ENCODE data around the gene ZSCAN29. TPM values are rescaled to one million over a fixed set of nuclear protein-coding genes. Genes with fewer than 3 reads are reported as not detected.

Gene ZSCAN29
- 12.0 and 19.3 TPM in 2 replicates for total RNA-seq

DNA sequence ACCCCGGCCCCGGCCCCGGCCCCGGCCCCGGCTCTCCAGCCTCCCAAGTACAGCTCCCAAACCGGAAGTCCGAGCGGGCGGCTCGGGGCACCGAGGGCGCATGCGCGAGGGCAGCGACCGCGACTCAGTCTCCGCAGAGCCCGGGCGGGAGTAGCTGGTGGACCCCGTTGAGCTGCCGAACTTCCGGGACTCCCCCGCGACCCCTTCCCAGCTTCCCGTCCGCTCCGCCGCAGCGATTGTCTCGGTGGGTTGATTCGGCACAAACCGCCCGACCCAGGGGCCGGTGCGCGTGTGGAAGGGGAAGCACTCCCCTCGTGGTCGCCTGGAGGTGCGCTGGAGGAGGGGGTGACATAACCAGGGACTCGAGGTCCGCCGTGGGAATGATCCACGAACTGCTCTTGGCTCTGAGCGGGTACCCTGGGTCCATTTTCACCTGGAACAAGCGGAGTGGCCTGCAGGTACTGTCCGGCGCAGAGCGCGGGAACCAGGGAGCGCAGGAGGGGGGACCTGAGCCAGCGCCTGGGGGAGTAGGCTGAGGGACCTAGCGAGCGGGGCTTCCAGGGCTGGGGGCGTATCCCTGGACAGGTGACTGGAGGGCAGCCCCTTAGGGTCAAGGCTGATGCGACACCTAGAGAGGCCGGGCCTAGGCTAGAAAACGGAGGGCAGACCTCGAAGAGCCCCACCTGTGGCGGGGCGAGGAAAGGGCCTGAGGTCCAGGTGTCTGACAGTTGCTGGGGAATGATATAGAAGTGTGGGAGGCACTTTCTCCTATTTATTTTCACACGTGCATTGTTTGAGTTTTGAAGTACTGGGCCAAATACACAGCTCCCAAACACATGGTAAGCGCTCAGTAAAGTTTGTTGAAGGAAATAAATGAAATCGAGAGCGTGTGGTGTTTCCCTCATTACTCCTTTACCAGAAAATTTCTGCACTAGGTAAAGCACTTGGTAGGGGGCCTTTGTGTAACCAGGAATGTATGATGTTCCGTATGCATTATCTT lies at the start of gene ZSCAN29, which contains the start of gene TUBGCP4:
Gene ZSCAN29 (minus strand): TSS at position 69 of the 1,000 bp plus-strand sequence. CDS start 1,130 bp downstream, outside the sequence.
Gene TUBGCP4 (plus strand): TSS at position 127 of the 1,000 bp plus-strand sequence. CDS start 254 bp downstream, at position 381.

DNA sequence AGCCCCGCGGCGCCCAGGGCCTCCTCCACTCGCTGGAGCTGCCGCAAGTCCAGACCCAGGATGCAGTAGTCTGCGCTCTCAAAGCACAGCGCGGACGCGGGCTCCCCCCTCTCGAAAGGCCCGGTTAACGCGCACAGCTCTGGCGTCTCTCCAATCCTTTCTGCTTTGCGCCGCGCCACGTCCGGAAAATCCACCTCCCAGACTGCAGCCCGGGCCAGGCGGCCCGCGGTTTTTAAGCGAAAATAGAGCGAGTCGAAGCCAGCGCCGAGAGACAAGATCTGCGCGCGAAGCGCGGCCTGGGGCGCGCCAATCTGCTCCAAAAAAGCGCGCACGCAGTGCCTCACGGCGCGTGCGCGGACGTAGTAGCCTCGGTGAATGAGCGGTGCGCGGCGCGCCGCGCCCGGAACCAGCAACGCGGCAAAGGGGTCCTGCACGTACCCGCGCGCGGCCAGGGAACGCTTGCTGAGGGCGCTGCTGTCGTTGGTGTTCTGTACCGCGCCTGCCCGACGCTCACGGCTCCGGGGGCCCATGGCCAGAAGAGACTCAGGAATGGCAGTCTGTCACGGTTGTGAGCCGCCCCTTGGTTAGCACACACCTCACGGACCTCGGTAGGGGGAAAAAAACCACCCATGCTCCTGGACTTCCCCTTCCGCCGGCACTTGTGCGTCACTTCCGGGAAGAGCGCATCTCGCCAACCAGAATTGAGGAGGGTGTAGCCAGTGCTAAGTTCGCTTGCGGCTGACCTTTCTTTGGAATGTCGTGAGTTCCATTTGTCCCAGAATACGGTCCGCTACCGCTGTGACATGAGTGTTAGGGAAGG lies 40.7 kb downstream of the ZSCAN29 start, which contains the start of gene LCMT2:
Gene LCMT2 (minus strand): TSS at position 614 of the 820 bp plus-strand sequence. CDS start 84 bp downstream, at position 530.

Other genes starting within 250 kb of the ZSCAN29 start
- gene TMEM62, start 237.5 kb downstream of the ZSCAN29 start, total RNA-seq = 12.0 and 27.4 TPM in 2 replicates
- gene CCNDBP1, start 185.6 kb downstream of the ZSCAN29 start, total RNA-seq = 68.4 and 97.1 TPM in 2 replicates
- not detected in 2 replicates for gene EPB42, start 150.0 kb downstream of the ZSCAN29 start, total RNA-seq
- not detected in 2 replicates for gene TGM5, start 104.1 kb downstream of the ZSCAN29 start, total RNA-seq
- not detected in 2 replicates for gene TGM7, start 68.8 kb downstream of the ZSCAN29 start, total RNA-seq
- 4.2 and 6.5 TPM in 2 replicates for gene LCMT2, start 40.5 kb downstream of the ZSCAN29 start, total RNA-seq
- 12.7 and 17.9 TPM in 2 replicates for gene TUBGCP4, start 58 bp upstream of the ZSCAN29 start, total RNA-seq
- gene TP53BP1, start 122.1 kb upstream of the ZSCAN29 start, total RNA-seq = 47.1 and 58.2 TPM in 2 replicates
- 0.65 and 1.5 TPM in 2 replicates for gene MAP1A, start 146.6 kb upstream of the ZSCAN29 start, total RNA-seq
- gene PPIP5K1, start 219.2 kb upstream of the ZSCAN29 start, total RNA-seq = 6.8 and 23.4 TPM in 2 replicates
- gene CKMT1B, start 223.0 kb upstream of the ZSCAN29 start, total RNA-seq = not detected in 2 replicates
- 0.46 TPM in 1 of 2 replicates, not detected in the other for gene STRC, start 247.8 kb upstream of the ZSCAN29 start, total RNA-seq

Measured in epithelial cell of umbilical artery (primary cell).